Right lobe of liver (tissue), 6 donors: Measurements from ENCODE around the gene R3HDM2. TPM values are rescaled to one million over a fixed set of nuclear protein-coding genes. Genes with fewer than 3 reads are reported as not detected.

Experiments used
- ATAC-seq, 4 donors: fragments of 200-7000 bp; cut with Tn5 transposase; one replicate each; pipeline ENCODE4 v1.9.1; 2020; ENCODE audit warnings: mild to moderate bottlenecking in 4 of 4, moderate library complexity in 4 of 4
- DNase-seq, 3 donors: peaks; one replicate each; pipeline ENCODE4 v3.0.0-alpha.2; 2020
- H3K27ac ChIP-seq, 3 donors: fragments of 200-600 bp; one replicate each; pipeline ENCODE4 v1.8.0; 2022
- H3K27me3 ChIP-seq, 2 donors: fragments of 200-600 bp; one replicate each; pipeline ENCODE4 v1.8.0; 2022
- H3K36me3 ChIP-seq, 4 donors: fragments of 200-600 bp; sonication (generic) in 1 of 4; one replicate each; pipeline versions ENCODE4 v1.5.1 to v1.8.0; 2017 to 2022; ENCODE audit warnings: control low read depth in 1 of 4
- H3K4me1 ChIP-seq, 4 donors: fragments of 200-600 bp; sonication (generic) in 1 of 4; one replicate each; pipeline versions ENCODE4 v1.5.1 to v1.8.0; 2017 to 2022; ENCODE audit warnings: control low read depth in 1 of 4
- H3K4me3 ChIP-seq, 3 donors: fragments of 200-600 bp; one replicate each; pipeline ENCODE4 v1.8.0; 2022
- H3K9me3 ChIP-seq, 4 donors: fragments of 200-600 bp; sonication (generic) in 1 of 4; one replicate each; pipeline versions ENCODE4 v1.5.1 to v1.8.0; 2017 to 2022; ENCODE audit warnings: control low read depth in 1 of 4
- CTCF ChIP-seq, 4 donors: fragments of 200-600 bp in 3 of 4; fragments of 450-650 bp in 1 of 4; IDR thresholded peaks; one replicate each; pipeline versions ENCODE4 v1.5.1 to v1.8.0; 2016 to 2022; ENCODE audit warnings: antibody characterized with exemption in 4 of 4, mild to moderate bottlenecking in 2 of 4
- POLR2A ChIP-seq: fragments of 450-650 bp; IDR thresholded peaks from one replicate; pipeline ENCODE4 v1.6.1; 2017; ENCODE audit warnings: antibody characterized with exemption, mild to moderate bottlenecking
- WGBS: methylation state at CpG from one replicate; pipeline ENCODE4 v1.1.6; 2018; ENCODE audit warnings: low coverage, low lambda C conversion rate; ENCODE audit not compliant: insufficient coverage; ENCODE audit errors: missing lambda C conversion rate; 5-methylcytosine and 5-hydroxymethylcytosine counted together
- intact Hi-C, 2 donors: fragments of 100-400 bp; cut with DNase I; formaldehyde crosslinking; loops; one replicate each; pipeline versions ENCODE4 v1.11.2 to v1.14.1; 2022
- total RNA-seq, 6 experiments: library from RNA; depleted of rRNA in 2 of 6; stranded (reverse); fragments of >200 nt in 2 of 6; fragmentation: NEBNext Ultra II Directional in 3 of 6; extraction: Animal tissue kit (Norgen Biotek cat#: 25700) in 3 of 6; gene quantifications; one replicate each; pipeline versions ENCODE4 v1.1.0 to v1.2.4, GENCODE V29; 2016 to 2023
- donor health status: DM: no; HTN: yes; CAD: no.
- donor health status: DM: no; HTN: no; CAD: no.
- donor health status: DM: no; HTN: no; CAD: no.
- donor health status: DM: no; HTN: yes; CAD: no.
- donor health status: DM: no; HTN: yes; CAD: no.

The R3HDM2 gene
- total RNA-seq, 6 experiments from 2014 or later: 25.3 to 48.0 (median 35.9) TPM

- no peaks in the 10 kb centered on the region for H3K9me3 ChIP-seq
- WGBS: 18% methylated on average over 2 of the region's 10 CpGs
- intact Hi-C loops: loop anchor here in 1 of 2 donors (2.0 kb wide), 1 partner anchor 20 kb away; the partner anchor contains the start of gene INHBC
- no peaks in the 10 kb centered on the region for H3K36me3 ChIP-seq
- peak; percentile 94 to 98 (median 95) for DNase-seq
- TF ChIP-seq POLR2A (peak; percentile 94), CTCF (IDR thresholded peaks at IDR 0.05) (peak in 2 of 4 donors; percentile 12 to 16)
- peak within 1 kb of the TSS; percentile 64 to 77 (median 66) for H3K4me3 ChIP-seq
- peak within 1 kb of the TSS; percentile 83 to 87 (median 85) for H3K27ac ChIP-seq
- peaks cover 0 to 72% (median 21%) of the 10 kb centered on the region in 4 donors for H3K4me1 ChIP-seq
- peak; percentile 34 to 68 (median 56) for ATAC-seq
- no peaks in the 10 kb centered on the region for H3K27me3 ChIP-seq
Measured at GRCh38 chr12:57454566-57455373, 23.9 kb upstream of the R3HDM2 start, which contains the start of gene INHBE. Gene INHBE (plus strand): TSS chr12:57455307. CDS start chr12:57455537, 230 bp downstream.

GRCh38 chr12:57454213-57454565 lies 23.3 kb upstream of the R3HDM2 start:
- intact Hi-C loops: loop anchor here in 1 of 2 donors (2.0 kb wide), 1 partner anchor 19 kb away; the partner anchor contains the start of gene INHBC
- peak overlapping the region; percentile 71 to 83 (median 72) for H3K27ac ChIP-seq
- H3K4me3 ChIP-seq: no peak overlapping the region
- DNase-seq (no peak), ATAC-seq (no peak)
- H3K27me3 ChIP-seq: no peaks in the 10 kb centered on the region
- TF ChIP-seq POLR2A (no peak), CTCF (IDR thresholded peaks at IDR 0.05) (no peak)
- 65% methylated on average over 2 of the region's 2 CpGs for WGBS
- H3K9me3 ChIP-seq: no peaks in the 10 kb centered on the region
- H3K36me3 ChIP-seq: no peaks in the 10 kb centered on the region
- H3K4me1 ChIP-seq: peaks cover 0 to 77% (median 23%) of the 10 kb centered on the region in 4 donors

GRCh38 chr12:57452937-57453509 lies 22.2 kb upstream of the R3HDM2 start:
- H3K9me3 ChIP-seq: no peaks in the 10 kb centered on the region
- DNase-seq (peak; percentile 85 to 86 (median 85)), ATAC-seq (peak; percentile 34 to 49 (median 44))
- H3K36me3 ChIP-seq: no peaks in the 10 kb centered on the region
- peak overlapping the region; percentile 71 to 83 (median 72) for H3K27ac ChIP-seq
- TF ChIP-seq POLR2A: no peak
- TF ChIP-seq CTCF (IDR thresholded peaks at IDR 0.05): peak; percentile 92 to 94 (median 94)
- WGBS: 22% methylated on average over 7 of the region's 7 CpGs
- intact Hi-C loops: no loop called here
- H3K27me3 ChIP-seq: no peaks in the 10 kb centered on the region
- H3K4me3 ChIP-seq: no peak overlapping the region
- H3K4me1 ChIP-seq: peaks cover 0 to 74% (median 23%) of the 10 kb centered on the region in 4 donors

- no peak overlapping the region for H3K4me3 ChIP-seq
- ATAC-seq: peak in 2 of 4 donors; percentile 2 to 13
- TF ChIP-seq POLR2A (no peak), CTCF (IDR thresholded peaks at IDR 0.05) (no peak)
- H3K4me1 ChIP-seq: peaks cover 0 to 68% (median 23%) of the 10 kb centered on the region in 4 donors
- no peaks in the 10 kb centered on the region for H3K36me3 ChIP-seq
- no peaks in the 10 kb centered on the region for H3K9me3 ChIP-seq
- peak in 2 of 3 donors; percentile 56 to 61 for DNase-seq
- intact Hi-C loops: no loop called here
- H3K27ac ChIP-seq: peak overlapping the region; percentile 71 to 83 (median 72)
- no peaks in the 10 kb centered on the region for H3K27me3 ChIP-seq
- WGBS: 10% methylated on average over 7 of the region's 9 CpGs
Measured at GRCh38 chr12:57452181-57452936, 21.5 kb upstream of the R3HDM2 start.
